AG09309 (cell line): ENCODE measurements around the gene CHRNE.

ENCODE experiments used
- DNase-seq: peaks from one replicate; pipeline ENCODE4 v3.0.0-alpha.2; 2010; ENCODE audit warnings: low read depth
- H3K4me3 ChIP-seq: 2 replicates; pipeline ENCODE4 v1.5.1; 2011; ENCODE audit warnings: mild to moderate bottlenecking, low read depth, low read length, moderate library complexity; ENCODE audit not compliant: control insufficient read depth
- TF ChIP-seq, protein P1 (sequence below): IDR thresholded peaks from 2 replicates; pipeline ENCODE4 v1.5.1; 2011; ENCODE audit warnings: mild to moderate bottlenecking, low read depth, low read length, inconsistent platforms; ENCODE audit not compliant: insufficient read depth, control insufficient read depth; ENCODE audit errors: missing control alignments

Gene CHRNE

DNA sequence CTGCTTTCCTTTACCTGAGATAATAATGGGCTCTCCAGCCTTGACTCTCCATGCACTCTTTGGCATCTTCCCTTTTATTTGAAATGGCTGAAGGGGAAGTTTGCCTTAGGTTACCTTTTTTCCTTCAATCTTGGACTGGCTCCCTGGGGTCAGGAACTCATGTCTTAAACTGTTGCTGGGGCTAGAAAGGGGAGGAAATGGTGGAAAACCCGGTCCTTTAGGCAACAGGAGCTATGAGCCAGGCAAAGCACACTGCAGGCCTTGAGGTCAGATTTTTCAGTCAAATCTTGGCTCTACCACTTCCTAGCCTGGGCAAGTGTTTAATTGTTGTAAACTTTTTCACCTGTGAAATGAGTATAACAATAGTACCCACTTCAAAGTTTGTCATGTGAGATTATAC, 39.6 kb downstream of the CHRNE start:
- TF ChIP-seq, protein P1, sequence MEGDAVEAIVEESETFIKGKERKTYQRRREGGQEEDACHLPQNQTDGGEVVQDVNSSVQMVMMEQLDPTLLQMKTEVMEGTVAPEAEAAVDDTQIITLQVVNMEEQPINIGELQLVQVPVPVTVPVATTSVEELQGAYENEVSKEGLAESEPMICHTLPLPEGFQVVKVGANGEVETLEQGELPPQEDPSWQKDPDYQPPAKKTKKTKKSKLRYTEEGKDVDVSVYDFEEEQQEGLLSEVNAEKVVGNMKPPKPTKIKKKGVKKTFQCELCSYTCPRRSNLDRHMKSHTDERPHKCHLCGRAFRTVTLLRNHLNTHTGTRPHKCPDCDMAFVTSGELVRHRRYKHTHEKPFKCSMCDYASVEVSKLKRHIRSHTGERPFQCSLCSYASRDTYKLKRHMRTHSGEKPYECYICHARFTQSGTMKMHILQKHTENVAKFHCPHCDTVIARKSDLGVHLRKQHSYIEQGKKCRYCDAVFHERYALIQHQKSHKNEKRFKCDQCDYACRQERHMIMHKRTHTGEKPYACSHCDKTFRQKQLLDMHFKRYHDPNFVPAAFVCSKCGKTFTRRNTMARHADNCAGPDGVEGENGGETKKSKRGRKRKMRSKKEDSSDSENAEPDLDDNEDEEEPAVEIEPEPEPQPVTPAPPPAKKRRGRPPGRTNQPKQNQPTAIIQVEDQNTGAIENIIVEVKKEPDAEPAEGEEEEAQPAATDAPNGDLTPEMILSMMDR, result no peak
- DNase-seq, result no peak
- H3K4me3 ChIP-seq, result no peak overlapping the region

DNA sequence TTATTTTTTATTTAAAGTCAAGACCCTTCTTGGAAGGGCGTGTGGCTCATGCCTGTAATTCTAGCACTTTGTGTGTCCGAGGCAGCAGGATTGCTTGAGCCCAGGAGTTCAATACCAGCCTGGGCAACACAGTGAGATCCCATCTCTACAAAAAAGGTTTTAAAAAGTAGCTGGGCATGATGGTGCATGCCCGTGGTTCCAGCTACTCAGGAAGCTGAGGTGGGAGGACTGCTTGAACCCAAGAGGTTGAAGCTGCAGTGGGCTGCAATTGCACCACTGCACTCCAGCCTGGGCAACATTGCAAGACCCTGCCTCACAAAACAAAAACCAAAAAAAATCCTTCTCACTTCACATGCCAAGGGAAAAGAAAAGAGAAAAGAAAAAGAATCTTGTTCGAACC, 40.2 kb downstream of the CHRNE start:
- DNase-seq, result no peak
- TF ChIP-seq, protein P1, result no peak
- H3K4me3 ChIP-seq, result no peak overlapping the region

DNA sequence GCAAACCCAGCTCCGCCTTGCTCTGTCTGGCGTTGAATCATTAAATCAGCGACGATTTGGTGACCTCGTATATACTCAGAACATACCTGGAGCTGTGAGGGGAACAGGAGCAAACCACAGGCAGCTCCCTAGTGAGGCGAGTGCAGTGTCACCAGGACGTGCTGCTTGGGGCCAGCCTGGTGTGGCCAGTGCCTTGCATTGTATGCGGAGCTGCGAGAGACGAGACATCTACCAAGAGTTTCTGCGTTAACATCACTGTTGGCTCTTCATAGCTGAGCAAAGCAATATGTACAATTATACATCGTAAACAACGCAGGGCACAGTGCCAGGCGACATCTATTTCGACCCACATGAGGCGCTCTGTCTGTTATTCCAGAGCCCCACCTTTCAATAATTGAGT, 41.8 kb downstream of the CHRNE start:
- no peak overlapping the region for H3K4me3 ChIP-seq
- DNase-seq, result no peak
- TF ChIP-seq, protein P1, result no peak

DNA sequence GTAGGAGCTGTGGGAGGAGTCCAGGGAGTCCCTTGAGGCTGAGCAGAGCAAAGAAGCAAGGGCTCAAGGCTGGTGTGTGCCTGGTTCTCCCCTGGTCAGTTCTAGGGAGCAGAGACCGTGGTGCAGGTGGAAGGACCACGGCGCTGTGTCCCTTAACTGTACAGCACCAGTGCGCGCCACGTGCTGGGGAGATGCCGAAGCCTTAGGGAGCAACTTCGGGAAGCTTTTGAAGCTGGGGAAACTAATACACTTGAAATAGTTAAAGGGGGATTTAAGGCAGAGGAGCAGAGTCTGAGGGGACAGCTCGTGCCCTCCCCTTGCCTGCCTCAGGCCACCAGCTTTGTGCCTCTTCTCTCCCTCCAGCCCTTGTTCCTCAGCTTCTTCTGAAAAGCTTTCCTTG, 42.2 kb downstream of the CHRNE start:
- no peak for DNase-seq
- H3K4me3 ChIP-seq, result no peak overlapping the region
- TF ChIP-seq, protein P1, result no peak

- H3K4me3 ChIP-seq, result no peak overlapping the region
- TF ChIP-seq, protein P1, result no peak
- DNase-seq, result no peak
These were observed 42.9 kb downstream of the CHRNE start for GRCh38 chr17:4859816-4860625.

GRCh38 chr17:4858882-4859260, 44.0 kb downstream of the CHRNE start:
- TF ChIP-seq, protein P1, result no peak
- H3K4me3 ChIP-seq, result no peak overlapping the region
- no peak for DNase-seq
